KMS-11 (cell line): ENCODE measurements around the gene HOXC9.

Source experiments
- H2AFZ ChIP-seq: fragments of 200-600 bp; sonication (generic); 2 replicates; pipeline ENCODE4 v1.6.1; 2016; ENCODE audit warnings: antibody characterized with exemption, mixed run types, low read depth
- H3K27ac ChIP-seq: fragments of 200-600 bp; sonication (generic); 2 replicates; pipeline ENCODE4 v1.6.1; 2016; ENCODE audit warnings: mild to moderate bottlenecking, mixed run types
- H3K27me3 ChIP-seq: fragments of 200-600 bp; sonication (generic); 2 replicates; pipeline ENCODE4 v1.6.1; 2017; ENCODE audit warnings: mild to moderate bottlenecking, low read depth, mixed run types, moderate library complexity; ENCODE audit not compliant: insufficient read depth
- H3K36me3 ChIP-seq: fragments of 200-600 bp; sonication (generic); 2 replicates; pipeline ENCODE4 v1.6.1; 2017; ENCODE audit warnings: mild to moderate bottlenecking, mixed run types; ENCODE audit not compliant: insufficient read depth
- H3K4me1 ChIP-seq: fragments of 200-600 bp; sonication (generic); 2 replicates; pipeline ENCODE4 v1.6.1; 2016; ENCODE audit warnings: mild to moderate bottlenecking, low read depth, mixed run types; ENCODE audit not compliant: poor library complexity, severe bottlenecking
- H3K4me2 ChIP-seq: fragments of 200-600 bp; sonication (generic); 2 replicates; pipeline ENCODE4 v1.7.0; 2016; ENCODE audit warnings: mild to moderate bottlenecking, mixed run types
- H3K4me3 ChIP-seq: fragments of 200-600 bp; sonication (generic); IDR thresholded peaks from 2 replicates; pipeline ENCODE4 v1.6.1; 2017; ENCODE audit warnings: low read depth, low read length, mixed read lengths; ENCODE audit not compliant: insufficient read depth
- H3K79me2 ChIP-seq: fragments of 200-600 bp; sonication (generic); 2 replicates; pipeline ENCODE4 v1.6.1; 2016; ENCODE audit warnings: low read depth, mixed run types; ENCODE audit not compliant: insufficient read depth
- H3K9ac ChIP-seq: fragments of 200-600 bp; sonication (generic); 2 replicates; pipeline ENCODE4 v1.6.1; 2016; ENCODE audit warnings: mild to moderate bottlenecking, mixed run types
- H4K20me1 ChIP-seq: fragments of 200-600 bp; sonication (generic); 2 replicates; pipeline ENCODE4 v1.6.1; 2016; ENCODE audit warnings: mild to moderate bottlenecking, mixed run types; ENCODE audit not compliant: insufficient read depth
- TF ChIP-seq, protein P1 (sequence below): fragments of 200-600 bp; sonication (generic); conservative IDR thresholded peaks from 2 replicates; pipeline ENCODE4 v1.6.1; 2017; ENCODE audit warnings: low read depth, mild to moderate bottlenecking, antibody characterized with exemption, low read length, moderate library complexity, mixed read lengths

HOXC9 gene

DNA sequence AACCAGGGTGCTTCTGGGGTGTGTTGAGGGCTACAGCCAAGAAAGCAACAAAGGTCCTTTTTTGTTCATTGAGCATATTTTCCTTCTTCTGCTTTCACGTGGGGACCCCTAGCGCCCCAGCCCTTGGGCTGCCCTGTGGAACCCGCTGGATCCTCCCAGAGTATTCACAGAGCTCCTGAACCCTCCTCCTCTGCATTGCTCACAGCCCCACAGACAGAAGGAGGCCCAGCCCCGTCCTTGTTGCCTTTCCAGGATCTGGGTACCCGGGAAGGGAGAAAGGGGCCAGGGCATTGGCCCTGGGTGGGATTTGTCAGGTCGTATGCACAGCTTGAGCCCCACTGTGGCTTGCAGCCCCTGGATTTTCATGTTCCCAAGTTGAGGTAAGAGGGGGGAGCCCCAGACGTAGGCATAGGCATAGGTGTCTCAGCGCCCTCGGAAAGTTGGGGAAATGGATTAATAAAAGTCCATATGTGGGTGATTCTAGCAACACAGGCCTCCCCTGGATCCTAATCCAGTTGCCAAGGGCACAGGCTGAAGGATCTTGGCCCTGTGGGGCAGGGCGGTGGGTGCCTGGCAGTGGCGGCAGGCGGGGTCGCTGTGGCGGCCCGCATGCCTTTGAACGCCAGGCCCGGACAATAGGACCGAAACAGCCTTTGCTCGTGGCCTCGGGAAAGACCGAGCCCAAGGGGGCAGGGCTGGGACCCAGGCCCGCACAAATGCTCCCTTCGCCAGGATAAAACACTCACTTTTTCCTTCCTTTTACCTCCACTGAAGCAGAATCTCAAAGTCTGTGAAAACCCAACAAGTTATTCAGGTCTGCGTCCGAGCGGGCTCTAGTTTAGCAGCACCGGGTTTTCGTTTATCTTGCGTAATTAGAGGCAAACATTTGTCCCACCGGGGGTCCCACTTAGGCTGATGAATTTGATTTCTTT lies 18.1 kb upstream of the HOXC9 start:
- no peak overlapping the region for H3K27ac ChIP-seq
- no peak overlapping the region for H2AFZ ChIP-seq
- H3K36me3 ChIP-seq, result no peaks in the 10 kb centered on the region
- H4K20me1 ChIP-seq, result no peaks in the 10 kb centered on the region
- no peak overlapping the region for H3K9ac ChIP-seq
- H3K4me2 ChIP-seq, result no peak overlapping the region
- no peaks in the 10 kb centered on the region for H3K79me2 ChIP-seq
- H3K4me1 ChIP-seq, result peaks cover 11% of the 10 kb centered on the region
- no peak overlapping the region for H3K4me3 ChIP-seq
- peaks cover 96% of the 10 kb centered on the region for H3K27me3 ChIP-seq
- TF ChIP-seq, protein P1, sequence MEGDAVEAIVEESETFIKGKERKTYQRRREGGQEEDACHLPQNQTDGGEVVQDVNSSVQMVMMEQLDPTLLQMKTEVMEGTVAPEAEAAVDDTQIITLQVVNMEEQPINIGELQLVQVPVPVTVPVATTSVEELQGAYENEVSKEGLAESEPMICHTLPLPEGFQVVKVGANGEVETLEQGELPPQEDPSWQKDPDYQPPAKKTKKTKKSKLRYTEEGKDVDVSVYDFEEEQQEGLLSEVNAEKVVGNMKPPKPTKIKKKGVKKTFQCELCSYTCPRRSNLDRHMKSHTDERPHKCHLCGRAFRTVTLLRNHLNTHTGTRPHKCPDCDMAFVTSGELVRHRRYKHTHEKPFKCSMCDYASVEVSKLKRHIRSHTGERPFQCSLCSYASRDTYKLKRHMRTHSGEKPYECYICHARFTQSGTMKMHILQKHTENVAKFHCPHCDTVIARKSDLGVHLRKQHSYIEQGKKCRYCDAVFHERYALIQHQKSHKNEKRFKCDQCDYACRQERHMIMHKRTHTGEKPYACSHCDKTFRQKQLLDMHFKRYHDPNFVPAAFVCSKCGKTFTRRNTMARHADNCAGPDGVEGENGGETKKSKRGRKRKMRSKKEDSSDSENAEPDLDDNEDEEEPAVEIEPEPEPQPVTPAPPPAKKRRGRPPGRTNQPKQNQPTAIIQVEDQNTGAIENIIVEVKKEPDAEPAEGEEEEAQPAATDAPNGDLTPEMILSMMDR, result no peak

DNA sequence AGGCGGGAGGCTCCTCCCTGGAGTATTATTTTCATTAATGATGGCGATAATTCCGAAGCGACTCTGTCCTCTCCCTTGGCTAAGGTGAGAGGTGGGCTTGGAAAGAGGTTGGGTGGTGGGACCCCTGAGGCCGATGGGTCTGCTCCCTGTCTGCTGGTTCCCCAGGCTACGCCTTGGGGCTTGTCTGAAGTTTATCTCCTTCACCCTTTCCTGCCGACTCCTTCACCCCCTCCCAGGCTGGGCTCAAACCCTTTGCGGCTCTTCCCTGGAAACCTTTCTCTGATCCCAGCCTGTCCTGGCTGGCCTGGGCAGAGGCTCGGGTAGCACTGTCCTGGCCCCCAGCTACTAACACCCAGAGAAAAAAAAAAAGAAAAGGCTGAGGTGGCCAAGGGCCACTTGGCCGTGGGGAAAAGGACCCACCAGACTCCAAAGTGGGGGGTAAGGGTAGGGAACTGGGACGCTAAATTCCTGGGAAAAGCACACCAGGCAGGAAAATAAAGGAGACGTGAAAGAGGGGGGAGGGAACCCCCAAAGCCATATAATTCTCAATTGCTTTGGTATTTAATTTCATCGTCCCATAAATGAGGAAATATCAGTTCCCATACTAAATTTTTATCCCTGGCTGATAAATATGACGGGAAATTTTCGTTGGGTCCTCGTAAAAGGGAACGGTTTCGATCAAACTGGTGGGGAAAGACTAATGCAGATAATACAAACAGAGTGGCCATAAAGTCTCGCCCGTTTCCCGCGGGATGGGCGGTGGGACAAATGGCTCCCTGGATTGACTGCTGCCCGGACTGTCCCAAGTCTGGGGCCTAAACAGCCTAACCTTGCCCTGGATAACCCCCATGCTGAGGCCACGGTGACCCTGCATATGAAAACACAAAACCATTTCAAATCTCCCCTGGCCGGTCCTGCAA lies 17.1 kb upstream of the HOXC9 start:
- Histone ChIP-seq H3K36me3 (no peaks in the 10 kb centered on the region), H3K79me2 (no peaks in the 10 kb centered on the region), H3K4me3 (no peak overlapping the region), H3K27me3 (peaks cover 96% of the 10 kb centered on the region), H3K4me2 (no peak overlapping the region), H2AFZ (no peak overlapping the region), H3K9ac (no peak overlapping the region), H3K4me1 (peaks cover 3% of the 10 kb centered on the region), H4K20me1 (no peaks in the 10 kb centered on the region), H3K27ac (no peak overlapping the region)
- TF ChIP-seq, protein P1, result no peak

DNA sequence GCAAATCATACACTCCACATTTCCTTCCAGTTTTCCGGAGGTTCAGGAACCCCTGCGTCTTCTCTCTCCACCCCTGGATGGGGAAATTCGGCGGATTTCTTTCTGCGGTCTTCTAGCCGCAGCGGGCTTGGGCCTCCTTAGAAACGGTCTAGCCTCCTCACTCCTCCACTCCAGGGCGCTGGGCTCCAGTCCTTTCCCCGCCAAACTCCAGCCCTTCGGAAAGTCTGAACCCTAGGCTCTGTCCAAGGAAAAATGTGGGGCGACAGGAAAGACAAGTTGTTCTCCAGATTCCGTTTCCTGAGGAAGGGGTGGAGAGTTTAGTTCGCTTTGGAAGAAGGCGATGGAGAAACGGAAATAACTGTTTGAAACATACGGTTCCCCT lies 16.4 kb upstream of the HOXC9 start:
- TF ChIP-seq, protein P1, result no peak
- no peaks in the 10 kb centered on the region for H4K20me1 ChIP-seq
- no peaks in the 10 kb centered on the region for H3K79me2 ChIP-seq
- H3K27ac ChIP-seq, result no peak overlapping the region
- no peak overlapping the region for H2AFZ ChIP-seq
- H3K9ac ChIP-seq, result no peak overlapping the region
- no peaks in the 10 kb centered on the region for H3K36me3 ChIP-seq
- no peak overlapping the region for H3K4me3 ChIP-seq
- no peak overlapping the region for H3K4me2 ChIP-seq
- H3K4me1 ChIP-seq, result peaks cover under 1% of the 10 kb centered on the region
- peaks cover 98% of the 10 kb centered on the region for H3K27me3 ChIP-seq

DNA sequence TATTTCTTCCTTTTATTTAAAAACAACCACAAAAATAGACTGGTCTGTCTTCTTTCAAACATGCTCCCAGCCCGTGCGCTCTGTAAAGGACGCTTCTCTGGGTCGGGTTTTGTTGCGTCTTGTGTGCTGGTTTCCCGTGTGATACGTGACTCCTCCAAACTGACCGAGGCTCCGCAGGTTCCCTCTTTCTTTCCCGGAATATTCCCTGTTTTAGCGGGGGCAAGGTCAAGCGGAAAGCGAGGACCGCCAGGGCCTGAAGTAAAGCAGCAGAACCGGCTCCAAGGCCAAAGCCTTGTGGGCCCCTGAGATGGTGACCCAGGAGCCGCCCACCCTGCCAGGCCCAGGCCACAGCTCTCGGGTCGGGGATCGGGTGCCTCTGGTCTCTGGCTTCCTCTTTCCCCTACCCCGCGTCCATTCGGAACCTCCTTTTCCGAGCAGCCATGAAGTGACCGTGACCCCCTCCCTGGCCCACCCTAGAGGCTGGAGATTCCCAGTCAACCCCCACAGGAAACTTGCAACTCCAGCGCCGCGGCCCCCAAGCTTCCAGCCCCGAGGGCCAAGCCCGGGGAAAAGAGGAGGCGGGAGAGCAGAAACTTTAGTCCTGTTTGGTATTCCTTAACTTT lies 15.9 kb upstream of the HOXC9 start:
- TF ChIP-seq, protein P1, result no peak
- Histone ChIP-seq H3K36me3 (no peaks in the 10 kb centered on the region), H3K4me1 (peaks cover 5% of the 10 kb centered on the region), H3K4me2 (no peak overlapping the region), H3K9ac (no peak overlapping the region), H2AFZ (no peak overlapping the region), H3K27me3 (peaks cover 98% of the 10 kb centered on the region), H3K27ac (no peak overlapping the region), H3K79me2 (no peaks in the 10 kb centered on the region), H4K20me1 (no peaks in the 10 kb centered on the region), H3K4me3 (no peak overlapping the region)
